ENCODE results near the gene SUGCT. TPM values are rescaled to one million over a fixed set of nuclear protein-coding genes. Genes with fewer than 3 reads are reported as not detected.
"Not testable (repeated sequence)": the region's sequence is repeated elsewhere in the genome, so short reads cannot be mapped to it uniquely, and the experiment has no call there.

The SUGCT gene
- total RNA-seq, 4 donors from 2014 or later = 0.83 to 7.1 (median 3.2) TPM

DNA sequence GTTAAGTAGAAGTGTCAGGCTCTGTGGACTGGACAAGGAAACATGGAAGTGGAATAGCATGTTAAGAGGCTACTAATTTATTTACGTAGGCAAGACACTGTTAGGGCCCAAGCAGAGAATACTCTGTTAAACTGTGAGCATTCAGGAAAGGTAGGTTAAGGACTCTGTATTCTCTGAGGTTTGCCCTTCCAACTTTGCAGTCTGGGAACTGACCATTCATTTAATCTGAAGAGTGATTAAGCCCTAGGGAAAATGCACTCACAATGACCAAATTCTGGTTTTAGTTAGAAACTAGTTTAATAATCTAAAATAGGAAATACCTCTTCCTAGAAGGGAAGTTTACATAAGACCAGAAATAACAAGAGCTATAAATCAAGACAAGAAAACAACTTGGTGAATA is 266.6 kb downstream of the SUGCT start:
- intact Hi-C loops (cut with DNase I) = no loop called here
- no peak overlapping the region for H3K27ac ChIP-seq
- H3K9me3 ChIP-seq = no peaks in the 10 kb centered on the region
- DNase-seq = no peak
- no peaks in the 10 kb centered on the region for H3K27me3 ChIP-seq
- no peaks in the 10 kb centered on the region for H3K4me1 ChIP-seq
- TF ChIP-seq, protein P1, sequence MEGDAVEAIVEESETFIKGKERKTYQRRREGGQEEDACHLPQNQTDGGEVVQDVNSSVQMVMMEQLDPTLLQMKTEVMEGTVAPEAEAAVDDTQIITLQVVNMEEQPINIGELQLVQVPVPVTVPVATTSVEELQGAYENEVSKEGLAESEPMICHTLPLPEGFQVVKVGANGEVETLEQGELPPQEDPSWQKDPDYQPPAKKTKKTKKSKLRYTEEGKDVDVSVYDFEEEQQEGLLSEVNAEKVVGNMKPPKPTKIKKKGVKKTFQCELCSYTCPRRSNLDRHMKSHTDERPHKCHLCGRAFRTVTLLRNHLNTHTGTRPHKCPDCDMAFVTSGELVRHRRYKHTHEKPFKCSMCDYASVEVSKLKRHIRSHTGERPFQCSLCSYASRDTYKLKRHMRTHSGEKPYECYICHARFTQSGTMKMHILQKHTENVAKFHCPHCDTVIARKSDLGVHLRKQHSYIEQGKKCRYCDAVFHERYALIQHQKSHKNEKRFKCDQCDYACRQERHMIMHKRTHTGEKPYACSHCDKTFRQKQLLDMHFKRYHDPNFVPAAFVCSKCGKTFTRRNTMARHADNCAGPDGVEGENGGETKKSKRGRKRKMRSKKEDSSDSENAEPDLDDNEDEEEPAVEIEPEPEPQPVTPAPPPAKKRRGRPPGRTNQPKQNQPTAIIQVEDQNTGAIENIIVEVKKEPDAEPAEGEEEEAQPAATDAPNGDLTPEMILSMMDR (IDR thresholded peaks at IDR 0.05) = no peak
- TF ChIP-seq POLR2A (IDR thresholded peaks at IDR 0.05) = no peak
- no peak overlapping the region for H3K4me3 ChIP-seq
- WGBS, 2 donors = 81 to 88% methylated on average over 1 of the region's 1 CpG
- H3K36me3 ChIP-seq = no peaks in the 10 kb centered on the region

DNA sequence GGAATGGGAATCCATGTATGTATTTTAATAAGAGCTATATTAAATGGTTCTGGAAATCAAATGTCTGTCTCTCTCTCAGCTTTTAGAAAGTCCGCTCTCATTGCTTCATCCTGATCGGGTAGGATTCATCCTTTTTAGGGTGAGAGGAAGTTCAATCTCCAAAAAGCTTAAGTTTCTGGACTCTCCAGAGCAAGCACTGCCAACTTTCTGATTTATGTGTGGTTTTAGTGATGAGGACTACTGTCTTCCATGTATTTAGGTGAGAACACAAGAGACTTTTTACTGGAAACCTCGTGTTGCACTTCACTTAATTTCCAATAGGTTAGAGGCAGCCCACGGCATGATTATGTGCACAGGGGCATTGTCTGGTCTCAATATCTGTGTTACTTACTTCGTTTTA is 267.9 kb downstream of the SUGCT start:
- Histone ChIP-seq H3K27me3 (no peaks in the 10 kb centered on the region), H3K27ac (no peak overlapping the region), H3K4me3 (no peak overlapping the region), H3K9me3 (no peaks in the 10 kb centered on the region), H3K36me3 (no peaks in the 10 kb centered on the region), H3K4me1 (no peaks in the 10 kb centered on the region)
- TF ChIP-seq, protein P1 (IDR thresholded peaks at IDR 0.05) = no peak
- TF ChIP-seq POLR2A (IDR thresholded peaks at IDR 0.05) = no peak
- 60 to 64% methylated on average over 5 of the region's 5 CpGs for WGBS, 2 donors
- no peak for DNase-seq
- intact Hi-C loops (cut with DNase I) = no loop called here

DNA sequence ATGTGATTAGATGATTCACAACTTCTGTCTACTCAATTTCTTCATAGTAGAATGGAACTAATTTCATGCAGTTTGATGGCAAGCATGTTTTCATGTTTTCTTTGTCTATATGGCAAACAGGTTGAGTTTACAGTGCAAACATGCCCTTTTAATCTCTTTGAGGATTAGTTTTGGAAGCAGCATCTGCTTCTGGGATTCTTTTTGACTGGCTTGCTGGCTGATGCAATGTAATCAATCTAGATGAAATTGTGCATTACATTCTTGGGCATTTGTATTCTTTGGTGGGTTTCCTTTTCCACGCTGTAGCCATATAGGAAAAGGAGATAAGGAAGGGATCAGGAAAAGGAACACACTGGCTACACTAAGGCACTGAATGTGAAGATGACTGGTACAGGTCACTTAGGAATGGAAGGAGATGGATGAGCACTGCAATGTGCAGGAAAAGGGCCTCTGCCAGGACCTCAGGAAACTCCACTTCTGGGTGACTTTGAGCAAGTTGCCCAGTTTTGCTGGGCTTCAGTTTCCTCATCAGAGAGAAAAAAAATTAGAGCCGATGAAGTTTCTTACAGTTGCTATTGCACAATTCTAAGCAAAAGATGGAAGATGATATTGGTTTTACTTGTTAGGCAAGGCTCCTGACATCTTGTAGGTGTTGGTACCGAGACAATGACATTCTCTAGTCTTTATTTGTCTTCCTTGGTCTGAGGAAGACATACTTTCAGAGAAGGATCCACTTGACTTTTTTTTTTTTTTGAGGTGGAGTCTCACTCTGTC is 269.1 kb downstream of the SUGCT start:
- Histone ChIP-seq H3K9me3 (no peaks in the 10 kb centered on the region), H3K4me1 (no peaks in the 10 kb centered on the region), H3K4me3 (no peak overlapping the region), H3K27ac (no peak overlapping the region), H3K27me3 (no peaks in the 10 kb centered on the region), H3K36me3 (no peaks in the 10 kb centered on the region)
- no peak for DNase-seq
- intact Hi-C loops (cut with DNase I) = no loop called here
- TF ChIP-seq, protein P1 (IDR thresholded peaks at IDR 0.05) = no peak
- TF ChIP-seq POLR2A (IDR thresholded peaks at IDR 0.05) = no peak
- 66 to 70% methylated on average over 3 of the region's 3 CpGs for WGBS, 2 donors

DNA sequence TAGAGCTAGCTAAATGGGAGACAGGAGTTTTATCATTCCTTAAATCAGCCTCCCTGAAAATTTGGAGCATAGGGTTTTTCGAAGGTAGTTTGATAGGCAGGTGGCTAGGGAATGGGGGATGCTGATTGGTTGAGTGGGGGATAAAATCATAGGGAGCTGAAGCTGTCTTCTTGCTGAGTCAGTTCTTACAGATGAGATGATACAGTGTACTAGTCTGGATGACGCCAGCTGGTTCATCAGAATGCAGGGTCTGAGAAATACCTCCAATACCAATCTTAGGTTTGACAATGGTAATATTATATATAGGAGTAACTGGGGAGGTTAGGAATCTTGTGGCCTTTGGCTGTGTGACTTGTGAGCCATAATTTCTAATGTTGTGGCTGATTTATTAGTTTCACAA is 271.2 kb downstream of the SUGCT start:
- Histone ChIP-seq H3K36me3 (no peaks in the 10 kb centered on the region), H3K27me3 (no peaks in the 10 kb centered on the region), H3K9me3 (no peaks in the 10 kb centered on the region), H3K4me3 (no peak overlapping the region), H3K27ac (no peak overlapping the region), H3K4me1 (no peaks in the 10 kb centered on the region)
- intact Hi-C loops (cut with DNase I) = no loop called here
- TF ChIP-seq POLR2A (IDR thresholded peaks at IDR 0.05) = no peak
- no peak for DNase-seq
- WGBS, 2 donors = 80 to 90% methylated on average over 2 of the region's 2 CpGs

DNA sequence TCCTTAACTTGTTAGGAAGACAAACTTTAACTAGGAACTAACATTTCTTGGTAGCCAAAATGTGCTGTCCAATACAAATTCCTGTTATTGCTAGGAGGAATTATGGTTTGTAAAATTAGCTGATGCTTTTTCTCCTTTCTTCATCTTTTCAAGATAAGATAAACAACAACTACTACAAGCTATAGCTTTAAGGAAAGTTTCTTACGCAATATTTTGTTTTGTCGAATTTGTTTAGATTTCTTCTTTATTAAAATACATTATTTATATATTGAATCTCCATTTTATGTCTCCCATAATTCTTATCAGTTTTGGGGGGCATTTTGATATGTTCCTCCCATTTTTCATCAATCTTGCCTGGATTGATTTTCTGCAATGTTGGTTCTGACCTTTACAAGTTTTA is 277.5 kb downstream of the SUGCT start:
- no peaks in the 10 kb centered on the region for H3K36me3 ChIP-seq
- no peak for TF ChIP-seq POLR2A (IDR thresholded peaks at IDR 0.05)
- TF ChIP-seq, protein P1 (IDR thresholded peaks at IDR 0.05) = no peak
- H3K4me1 ChIP-seq = no peaks in the 10 kb centered on the region
- WGBS, 2 donors = 90 to 91% methylated on average over 2 of the region's 2 CpGs
- no peaks in the 10 kb centered on the region for H3K9me3 ChIP-seq
- intact Hi-C loops (cut with DNase I) = no loop called here
- H3K27me3 ChIP-seq = no peaks in the 10 kb centered on the region
- H3K4me3 ChIP-seq = no peak overlapping the region
- no peak overlapping the region for H3K27ac ChIP-seq
- no peak for DNase-seq

DNA sequence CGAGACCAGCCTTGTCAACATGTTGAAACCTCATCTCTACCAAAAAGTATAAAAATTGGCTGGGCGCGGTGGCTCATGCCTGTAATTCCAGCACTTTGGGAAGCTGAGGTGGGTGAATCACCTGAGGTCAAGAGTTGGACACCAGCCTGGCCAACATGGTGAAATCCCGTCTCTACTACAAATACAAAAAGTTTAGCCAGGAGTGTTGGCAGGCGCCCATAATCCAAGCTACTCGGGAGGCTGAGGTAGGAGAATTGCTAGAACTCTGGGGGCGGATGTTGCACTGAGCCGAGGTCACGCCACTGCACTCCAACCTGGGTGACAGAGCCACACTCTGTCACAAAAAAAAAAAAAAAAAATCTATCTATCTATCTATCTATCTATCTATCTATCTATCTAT is 279.9 kb downstream of the SUGCT start:
- H3K9me3 ChIP-seq; H3K36me3 ChIP-seq; H3K4me1 ChIP-seq; H3K4me3 ChIP-seq; intact Hi-C loops (cut with DNase I); DNase-seq; H3K27ac ChIP-seq; H3K27me3 ChIP-seq: not testable (repeated sequence)
- WGBS, 2 donors = 87 to 88% methylated on average over 7 to 9 of the region's 9 CpGs
